K562 (cell line): ENCODE measurements around the gene BDKRB2.

Experiments used
- BRCA1 ChIP-seq, 2 experiments: fragments of 450-650 bp in 1 of 2; sonication (generic) in 1 of 2; formaldehyde crosslinking in 1 of 2; IDR thresholded peaks; 2 replicates each; pipeline versions ENCODE4 v1.5.0 to v1.6.1; 2017 to 2020; ENCODE audit warnings: mild to moderate bottlenecking in 1 of 2, missing genetic modification reagents in 1 of 2
- EGR1 ChIP-seq: fragments of 450-650 bp; conservative IDR thresholded peaks from 2 replicates; pipeline ENCODE4 v1.6.1; 2017; ENCODE audit warnings: mild to moderate bottlenecking
- FOSL1 ChIP-seq: fragments of 200-800 bp; sonication (Bioruptor generic); conservative IDR thresholded peaks from 2 replicates; pipeline ENCODE4 v1.6.1; 2016; ENCODE audit warnings: missing genetic modification characterization, missing compliant biosample characterization
- GATA2 ChIP-seq: sonication (generic); formaldehyde crosslinking; IDR thresholded peaks from 2 replicates; pipeline ENCODE4 v1.4.0; 2020; ENCODE audit warnings: mild to moderate bottlenecking, missing genetic modification reagents
- HNRNPH1 ChIP-seq: fragments of 200-400 bp; formaldehyde crosslinking; optimal IDR thresholded peaks from 2 replicates; pipeline ENCODE3; 2017; ENCODE audit warnings: low read depth, mild to moderate bottlenecking, low read length, moderate library complexity
- JUND ChIP-seq, 2 experiments: IDR thresholded peaks; 2 replicates in 1 of 2; 3 replicates in 1 of 2; pipeline ENCODE4 v1.6.1; 2011; ENCODE audit warnings: borderline replicate concordance in 2 of 2, low read depth in 2 of 2, low read length in 2 of 2, improper control_type of control experiment in 1 of 2, missing biosample characterization in 1 of 2, missing genetic modification characterization in 1 of 2, missing genetic modification reagents in 1 of 2
- KDM5B ChIP-seq: fragments of 200-600 bp; sonication (generic); IDR thresholded peaks from 2 replicates; pipeline ENCODE4 v1.6.1; 2012; ENCODE audit warnings: low read depth, mild to moderate bottlenecking, moderate library complexity, low read length, control low read depth, inconsistent platforms; ENCODE audit not compliant: insufficient replicate concordance
- NFIX ChIP-seq: fragments of 250-450 bp; sonication (Bioruptor Pico); IDR thresholded peaks from 2 replicates; pipeline ENCODE4 v1.4.0; 2020; ENCODE audit warnings: low read depth, mild to moderate bottlenecking, moderate library complexity
- POLR2AphosphoS5 ChIP-seq: IDR thresholded peaks from 2 replicates; pipeline ENCODE4 v1.6.1; 2011; ENCODE audit warnings: mild to moderate bottlenecking, low read depth, low read length, moderate library complexity; ENCODE audit not compliant: control insufficient read depth, insufficient read depth
- ZC3H11A ChIP-seq: IDR thresholded peaks from 2 replicates; pipeline ENCODE4 v1.6.1; 2012; ENCODE audit warnings: low read depth, low read length, improper control_type of control experiment
- ZNF589 ChIP-seq: fragments of 200-800 bp; sonication (Bioruptor generic); IDR thresholded peaks from 2 replicates; pipeline ENCODE4 v1.6.1; 2016; ENCODE audit warnings: low read depth, missing genetic modification characterization, missing compliant biosample characterization
- TF ChIP-seq, protein P1 (sequence below), 3 experiments: IDR thresholded peaks in 2 of 3; conservative IDR thresholded peaks in 1 of 3; 2 replicates each; pipeline ENCODE4 v1.5.1; 2011 to 2012; ENCODE audit warnings: low read length in 3 of 3, mild to moderate bottlenecking in 3 of 3, control low read depth in 2 of 3, improper control_type of control experiment in 1 of 3, inconsistent platforms in 1 of 3, low read depth in 1 of 3, mixed read lengths in 1 of 3, moderate library complexity in 1 of 3; ENCODE audit not compliant: insufficient read depth in 2 of 3
- TF ChIP-seq, protein P2 (sequence below), 2 experiments: fragments of 450-650 bp in 1 of 2; sonication (generic) in 1 of 2; formaldehyde crosslinking in 1 of 2; IDR thresholded peaks in 1 of 2; conservative IDR thresholded peaks in 1 of 2; 2 replicates each; pipeline versions ENCODE4 v1.6.1 to v1.8.1; 2016 to 2023; ENCODE audit warnings: mild to moderate bottlenecking in 2 of 2, moderate library complexity in 2 of 2, inconsistent platforms in 1 of 2, missing genetic modification reagents in 1 of 2
- TF ChIP-seq, protein P3 (sequence below): sonication (generic); formaldehyde crosslinking; IDR thresholded peaks from 2 replicates; pipeline ENCODE4 v1.8.1; 2022; ENCODE audit warnings: missing genetic modification reagents

DNA sequence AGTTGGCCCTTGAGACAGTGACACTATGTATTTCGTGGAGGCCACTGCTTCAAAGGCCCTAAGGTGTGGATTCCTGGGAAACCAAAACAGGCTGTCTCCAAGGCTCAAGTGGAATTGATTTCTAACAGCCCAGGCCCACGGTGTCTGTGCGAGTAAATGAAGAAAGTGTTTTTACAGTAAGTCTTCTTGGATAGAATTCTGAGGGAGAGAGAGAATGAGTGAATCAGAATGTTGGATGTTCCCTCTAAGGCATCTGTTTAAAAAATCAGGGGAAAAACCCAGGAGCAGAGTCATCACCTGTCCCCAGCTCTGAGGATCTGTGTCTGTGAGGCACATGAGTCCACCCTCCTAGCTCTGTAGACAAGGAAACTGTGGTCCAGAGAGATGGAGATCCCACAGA lies 29.0 kb downstream of the BDKRB2 start:
- no peak for TF ChIP-seq ZNF589
- TF ChIP-seq BRCA1 (IDR thresholded peaks at IDR 0.05), result no peak
- no peak for TF ChIP-seq BRCA1 (CRISPR knock-in tag; IDR thresholded peaks at IDR 0.05)
- no peak for TF ChIP-seq KDM5B
- TF ChIP-seq, protein P1, sequence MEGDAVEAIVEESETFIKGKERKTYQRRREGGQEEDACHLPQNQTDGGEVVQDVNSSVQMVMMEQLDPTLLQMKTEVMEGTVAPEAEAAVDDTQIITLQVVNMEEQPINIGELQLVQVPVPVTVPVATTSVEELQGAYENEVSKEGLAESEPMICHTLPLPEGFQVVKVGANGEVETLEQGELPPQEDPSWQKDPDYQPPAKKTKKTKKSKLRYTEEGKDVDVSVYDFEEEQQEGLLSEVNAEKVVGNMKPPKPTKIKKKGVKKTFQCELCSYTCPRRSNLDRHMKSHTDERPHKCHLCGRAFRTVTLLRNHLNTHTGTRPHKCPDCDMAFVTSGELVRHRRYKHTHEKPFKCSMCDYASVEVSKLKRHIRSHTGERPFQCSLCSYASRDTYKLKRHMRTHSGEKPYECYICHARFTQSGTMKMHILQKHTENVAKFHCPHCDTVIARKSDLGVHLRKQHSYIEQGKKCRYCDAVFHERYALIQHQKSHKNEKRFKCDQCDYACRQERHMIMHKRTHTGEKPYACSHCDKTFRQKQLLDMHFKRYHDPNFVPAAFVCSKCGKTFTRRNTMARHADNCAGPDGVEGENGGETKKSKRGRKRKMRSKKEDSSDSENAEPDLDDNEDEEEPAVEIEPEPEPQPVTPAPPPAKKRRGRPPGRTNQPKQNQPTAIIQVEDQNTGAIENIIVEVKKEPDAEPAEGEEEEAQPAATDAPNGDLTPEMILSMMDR (IDR thresholded peaks at IDR 0.05 in 2 of 3, conservative IDR thresholded peaks at IDR 0.05 in 1 of 3; ENCODE audit: insufficient read depth in 2 of 3, low read depth in 1 of 3, low read length in 3 of 3), result no peak
- TF ChIP-seq ZC3H11A, result no peak
- no peak for TF ChIP-seq POLR2AphosphoS5
- no peak for TF ChIP-seq JUND (IDR thresholded peaks at IDR 0.05; ENCODE audit: borderline replicate concordance, low read depth, low read length)
- no peak for TF ChIP-seq JUND (tag; IDR thresholded peaks at IDR 0.05; ENCODE audit: borderline replicate concordance, low read depth, low read length)
- TF ChIP-seq EGR1, result no peak
- TF ChIP-seq GATA2 (CRISPR knock-in tag), result no peak
- no peak for TF ChIP-seq NFIX (CRISPR knock-in tag)
- TF ChIP-seq, protein P2, sequence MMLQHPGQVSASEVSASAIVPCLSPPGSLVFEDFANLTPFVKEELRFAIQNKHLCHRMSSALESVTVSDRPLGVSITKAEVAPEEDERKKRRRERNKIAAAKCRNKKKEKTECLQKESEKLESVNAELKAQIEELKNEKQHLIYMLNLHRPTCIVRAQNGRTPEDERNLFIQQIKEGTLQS (IDR thresholded peaks at IDR 0.05), result no peak
- TF ChIP-seq, protein P2 (CRISPR knock-in tag; conservative IDR thresholded peaks at IDR 0.05), result no peak
- TF ChIP-seq HNRNPH1, result no peak
- TF ChIP-seq FOSL1 (tag), result no peak
- TF ChIP-seq, protein P3, sequence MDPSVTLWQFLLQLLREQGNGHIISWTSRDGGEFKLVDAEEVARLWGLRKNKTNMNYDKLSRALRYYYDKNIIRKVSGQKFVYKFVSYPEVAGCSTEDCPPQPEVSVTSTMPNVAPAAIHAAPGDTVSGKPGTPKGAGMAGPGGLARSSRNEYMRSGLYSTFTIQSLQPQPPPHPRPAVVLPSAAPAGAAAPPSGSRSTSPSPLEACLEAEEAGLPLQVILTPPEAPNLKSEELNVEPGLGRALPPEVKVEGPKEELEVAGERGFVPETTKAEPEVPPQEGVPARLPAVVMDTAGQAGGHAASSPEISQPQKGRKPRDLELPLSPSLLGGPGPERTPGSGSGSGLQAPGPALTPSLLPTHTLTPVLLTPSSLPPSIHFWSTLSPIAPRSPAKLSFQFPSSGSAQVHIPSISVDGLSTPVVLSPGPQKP (CRISPR knock-in tag), result no peak
